ENCODE results near the gene SMIM35. TPM values are rescaled to one million over a fixed set of nuclear protein-coding genes. Genes with fewer than 3 reads are reported as not detected.

The SMIM35 gene
- total RNA-seq, 1 donor from 2014 or later, result not detected

GRCh38 chr11:117970400-117971024 lies 116.3 kb downstream of the SMIM35 start:
- Mint-ChIP-seq H3K9me3 (ENCODE audit: unreplicated experiment) (no peaks in the 10 kb centered on the region), H3K27me3 (ENCODE audit: unreplicated experiment) (no peaks in the 10 kb centered on the region), H3K36me3 (ENCODE audit: unreplicated experiment) (no peaks in the 10 kb centered on the region), H3K4me1 (ENCODE audit: low read depth, unreplicated experiment) (no peaks in the 10 kb centered on the region), H3K4me3 (ENCODE audit: unreplicated experiment) (no peak overlapping the region), H3K27ac (ENCODE audit: unreplicated experiment) (no peak overlapping the region)
- no peak for DNase-seq
- TF ChIP-seq, protein P1, sequence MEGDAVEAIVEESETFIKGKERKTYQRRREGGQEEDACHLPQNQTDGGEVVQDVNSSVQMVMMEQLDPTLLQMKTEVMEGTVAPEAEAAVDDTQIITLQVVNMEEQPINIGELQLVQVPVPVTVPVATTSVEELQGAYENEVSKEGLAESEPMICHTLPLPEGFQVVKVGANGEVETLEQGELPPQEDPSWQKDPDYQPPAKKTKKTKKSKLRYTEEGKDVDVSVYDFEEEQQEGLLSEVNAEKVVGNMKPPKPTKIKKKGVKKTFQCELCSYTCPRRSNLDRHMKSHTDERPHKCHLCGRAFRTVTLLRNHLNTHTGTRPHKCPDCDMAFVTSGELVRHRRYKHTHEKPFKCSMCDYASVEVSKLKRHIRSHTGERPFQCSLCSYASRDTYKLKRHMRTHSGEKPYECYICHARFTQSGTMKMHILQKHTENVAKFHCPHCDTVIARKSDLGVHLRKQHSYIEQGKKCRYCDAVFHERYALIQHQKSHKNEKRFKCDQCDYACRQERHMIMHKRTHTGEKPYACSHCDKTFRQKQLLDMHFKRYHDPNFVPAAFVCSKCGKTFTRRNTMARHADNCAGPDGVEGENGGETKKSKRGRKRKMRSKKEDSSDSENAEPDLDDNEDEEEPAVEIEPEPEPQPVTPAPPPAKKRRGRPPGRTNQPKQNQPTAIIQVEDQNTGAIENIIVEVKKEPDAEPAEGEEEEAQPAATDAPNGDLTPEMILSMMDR (IDR thresholded peaks at IDR 0.05; ENCODE audit: partially characterized antibody, unreplicated experiment), result no peak

DNA sequence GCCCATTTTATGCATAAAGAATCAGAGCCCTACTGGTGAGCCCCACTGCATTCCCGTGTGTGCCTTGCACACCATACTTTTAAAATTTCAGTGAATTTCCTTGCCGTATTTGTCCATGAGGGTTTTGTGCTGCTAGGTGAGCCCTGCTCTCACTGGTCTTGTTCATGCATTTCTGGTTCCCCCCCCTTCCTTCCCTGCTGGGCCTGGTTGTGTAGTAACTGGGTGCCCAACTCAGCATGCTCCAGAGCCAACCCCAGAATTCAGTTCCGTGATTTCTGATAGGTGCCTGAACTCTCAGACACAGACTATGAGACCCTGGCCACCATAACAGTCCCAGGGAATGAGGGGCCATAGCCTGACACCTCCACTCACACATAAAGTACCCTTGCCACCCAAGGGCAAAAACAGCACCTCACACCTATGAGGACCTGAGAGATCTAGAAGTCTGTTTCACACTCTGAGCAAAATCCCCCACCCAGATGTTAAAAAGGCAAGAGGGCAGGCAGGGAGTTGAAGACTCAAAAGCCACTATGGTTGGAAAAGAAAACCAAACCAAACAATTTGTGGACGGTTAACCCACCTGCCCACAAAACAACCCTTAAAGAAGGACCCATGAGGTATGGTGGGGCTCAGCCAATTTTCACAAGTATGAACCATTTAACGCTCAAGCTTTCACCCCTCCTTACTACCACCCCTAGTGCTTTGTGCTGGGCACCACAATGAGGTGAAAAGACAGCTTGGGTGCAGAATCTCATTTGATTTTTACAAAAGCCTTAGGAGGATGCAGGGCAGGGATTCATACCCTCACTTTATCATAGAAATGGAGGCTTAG lies 117.4 kb downstream of the SMIM35 start:
- Mint-ChIP-seq H3K27me3 (ENCODE audit: unreplicated experiment) (no peaks in the 10 kb centered on the region), H3K4me3 (ENCODE audit: unreplicated experiment) (no peak overlapping the region), H3K27ac (ENCODE audit: unreplicated experiment) (no peak overlapping the region), H3K4me1 (ENCODE audit: low read depth, unreplicated experiment) (no peaks in the 10 kb centered on the region), H3K9me3 (ENCODE audit: unreplicated experiment) (no peaks in the 10 kb centered on the region), H3K36me3 (ENCODE audit: unreplicated experiment) (no peaks in the 10 kb centered on the region)
- TF ChIP-seq, protein P1 (IDR thresholded peaks at IDR 0.05; ENCODE audit: partially characterized antibody, unreplicated experiment), result no peak
- DNase-seq, result no peak

GRCh38 chr11:117966908-117967307 lies 119.9 kb downstream of the SMIM35 start:
- no peaks in the 10 kb centered on the region for H3K36me3 Mint-ChIP-seq (ENCODE audit: unreplicated experiment)
- TF ChIP-seq, protein P1 (IDR thresholded peaks at IDR 0.05; ENCODE audit: partially characterized antibody, unreplicated experiment), result no peak
- no peaks in the 10 kb centered on the region for H3K4me1 Mint-ChIP-seq (ENCODE audit: low read depth, unreplicated experiment)
- no peaks in the 10 kb centered on the region for H3K9me3 Mint-ChIP-seq (ENCODE audit: unreplicated experiment)
- H3K27ac Mint-ChIP-seq (ENCODE audit: unreplicated experiment), result no peak overlapping the region
- no peak for DNase-seq
- H3K4me3 Mint-ChIP-seq (ENCODE audit: unreplicated experiment), result no peak overlapping the region
- no peaks in the 10 kb centered on the region for H3K27me3 Mint-ChIP-seq (ENCODE audit: unreplicated experiment)

DNA sequence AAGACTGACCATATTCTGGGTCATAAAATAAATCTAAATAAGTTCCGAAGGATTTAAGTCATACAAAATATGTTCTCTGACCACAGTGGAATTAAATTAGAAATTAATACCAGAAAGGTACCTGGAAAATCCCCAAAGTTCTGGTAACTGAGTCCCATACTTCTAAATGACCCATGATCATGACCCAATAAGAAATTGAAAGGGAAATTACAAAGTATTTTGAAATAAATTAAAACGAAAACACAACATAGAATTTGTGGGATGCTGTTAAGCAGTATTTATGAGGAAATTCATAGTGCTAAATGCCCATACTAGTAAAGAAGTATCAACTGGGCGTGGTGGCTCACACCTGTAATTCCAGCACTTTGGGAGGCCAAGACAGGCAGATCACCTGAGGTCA lies 123.9 kb downstream of the SMIM35 start:
- H3K4me1 Mint-ChIP-seq (ENCODE audit: low read depth, unreplicated experiment), result no peaks in the 10 kb centered on the region
- peaks cover 2% of the 10 kb centered on the region for H3K36me3 Mint-ChIP-seq (ENCODE audit: unreplicated experiment)
- TF ChIP-seq, protein P1 (IDR thresholded peaks at IDR 0.05; ENCODE audit: partially characterized antibody, unreplicated experiment), result no peak
- H3K4me3 Mint-ChIP-seq (ENCODE audit: unreplicated experiment), result no peak overlapping the region
- H3K27ac Mint-ChIP-seq (ENCODE audit: unreplicated experiment), result no peak overlapping the region
- H3K9me3 Mint-ChIP-seq (ENCODE audit: unreplicated experiment), result no peaks in the 10 kb centered on the region
- DNase-seq, result no peak
- no peaks in the 10 kb centered on the region for H3K27me3 Mint-ChIP-seq (ENCODE audit: unreplicated experiment)

- DNase-seq, result no peak
- no peak overlapping the region for H3K27ac Mint-ChIP-seq (ENCODE audit: unreplicated experiment)
- no peaks in the 10 kb centered on the region for H3K9me3 Mint-ChIP-seq (ENCODE audit: unreplicated experiment)
- peaks cover 4% of the 10 kb centered on the region for H3K36me3 Mint-ChIP-seq (ENCODE audit: unreplicated experiment)
- TF ChIP-seq, protein P1 (IDR thresholded peaks at IDR 0.05; ENCODE audit: partially characterized antibody, unreplicated experiment), result no peak
- no peaks in the 10 kb centered on the region for H3K4me1 Mint-ChIP-seq (ENCODE audit: low read depth, unreplicated experiment)
- H3K27me3 Mint-ChIP-seq (ENCODE audit: unreplicated experiment), result no peaks in the 10 kb centered on the region
- H3K4me3 Mint-ChIP-seq (ENCODE audit: unreplicated experiment), result no peak overlapping the region
These were observed 124.9 kb downstream of the SMIM35 start for GRCh38 chr11:117961896-117962295.

All from glutamatergic neuron (in vitro differentiated cells).